HG03280 (cell line): Measurements from ENCODE around the gene MANEA.
"Not testable (repeated sequence)": the region's sequence is repeated elsewhere in the genome, so short reads cannot be mapped to it uniquely, and the experiment has no call there.

ENCODE experiments used
- ATAC-seq: cut with Tn5 transposase; IDR thresholded peaks from one replicate; pipeline ENCODE4 v1.9.1; 2021; ENCODE audit warnings: mild to moderate bottlenecking, moderate library complexity; ENCODE audit not compliant: unreplicated experiment

Gene MANEA

GRCh38 chr6:95584226-95584625 is 6.9 kb downstream of the MANEA start:
- not testable (repeated sequence) for ATAC-seq

GRCh38 chr6:95587989-95588388 is 10.7 kb downstream of the MANEA start:
- ATAC-seq, result no peak

- no peak for ATAC-seq
Measured at GRCh38 chr6:95589067-95589466, 11.7 kb downstream of the MANEA start.

- ATAC-seq, result no peak
Measured at GRCh38 chr6:95589826-95590570, 12.7 kb downstream of the MANEA start.

- no peak for ATAC-seq
Measured at GRCh38 chr6:95593025-95593424, 15.7 kb downstream of the MANEA start.

- ATAC-seq, result no peak
Measured at GRCh38 chr6:95596021-95596420, 18.7 kb downstream of the MANEA start.

- ATAC-seq, result no peak
Measured at GRCh38 chr6:95599706-95600105, 22.4 kb downstream of the MANEA start.

- ATAC-seq, result no peak
Measured at GRCh38 chr6:95601133-95601532, 23.8 kb downstream of the MANEA start.

- ATAC-seq, result no peak
Measured at GRCh38 chr6:95614094-95614493, 36.8 kb downstream of the MANEA start.

GRCh38 chr6:95629551-95629950 is 52.2 kb downstream of the MANEA start:
- ATAC-seq, result no peak

GRCh38 chr6:95636552-95637431 is 59.5 kb downstream of the MANEA start:
- ATAC-seq, result no peak

GRCh38 chr6:95648636-95649035 is 71.3 kb downstream of the MANEA start:
- ATAC-seq, result no peak

- ATAC-seq, result no peak
Measured at GRCh38 chr6:95649451-95649850, 72.1 kb downstream of the MANEA start.

- no peak for ATAC-seq
Measured at GRCh38 chr6:95654176-95654575, 76.8 kb downstream of the MANEA start.

GRCh38 chr6:95658886-95659285 is 81.6 kb downstream of the MANEA start:
- ATAC-seq, result no peak
